Small intestine (tissue), 7 donors: ENCODE data around the gene RCN2. TPM values are rescaled to one million over a fixed set of nuclear protein-coding genes. Genes with fewer than 3 reads are reported as not detected.
A peak's percentile ranks its signal among the peaks of the same experiment; 100 is the strongest.

Experiments used
- DNase-seq, 2 donors: peaks; one replicate each; pipeline versions ENCODE4 v3.0.0 to v3.0.0-alpha.2; 2013
- FAIRE-seq: peaks from 2 replicates; lab custom pipeline; 2012; peaks lifted over from hg19 to GRCh38; lab: Jason Lieb, UNC
- H3K27ac ChIP-seq, 3 donors: one replicate each; pipeline ENCODE4 v1.5.1; 2013; ENCODE audit warnings: low read length in 2 of 3, mild to moderate bottlenecking in 2 of 3, control low read depth in 1 of 3, inconsistent platforms in 1 of 3, low read depth in 1 of 3, moderate library complexity in 1 of 3
- H3K27me3 ChIP-seq, 3 donors: one replicate each; pipeline ENCODE4 v1.6.1; 2013; ENCODE audit warnings: low read length in 3 of 3, inconsistent platforms in 1 of 3; ENCODE audit not compliant: control insufficient read depth in 3 of 3, insufficient read depth in 3 of 3
- H3K36me3 ChIP-seq, 3 donors: one replicate each; pipeline ENCODE4 v1.6.1; 2013; ENCODE audit warnings: low read length in 3 of 3, inconsistent platforms in 1 of 3, low read depth in 1 of 3, mild to moderate bottlenecking in 1 of 3, moderate library complexity in 1 of 3; ENCODE audit not compliant: control insufficient read depth in 3 of 3, insufficient read depth in 2 of 3
- H3K4me1 ChIP-seq, 3 donors: one replicate each; pipeline ENCODE4 v1.6.1; 2013; ENCODE audit warnings: low read length in 2 of 3, inconsistent platforms in 1 of 3, low read depth in 1 of 3, mild to moderate bottlenecking in 1 of 3, moderate library complexity in 1 of 3; ENCODE audit not compliant: control insufficient read depth in 3 of 3, insufficient read depth in 2 of 3
- H3K4me3 ChIP-seq, 3 donors: one replicate each; pipeline ENCODE4 v1.5.1; 2013; ENCODE audit warnings: low read length in 3 of 3, control low read depth in 1 of 3, inconsistent platforms in 1 of 3, low read depth in 1 of 3, mild to moderate bottlenecking in 1 of 3, moderate library complexity in 1 of 3
- H3K9me3 ChIP-seq, 2 donors: one replicate each; pipeline ENCODE4 v1.6.1; 2013; ENCODE audit warnings: low read depth in 1 of 2, low read length in 1 of 2; ENCODE audit not compliant: control insufficient read depth in 2 of 2, insufficient read depth in 1 of 2
- WGBS, 3 donors: extraction: QIAGEN DNeasy Blood & Tissue Kit; methylation state at CpG; one replicate each; pipeline ENCODE4 v1.1.7; 2013; 5-methylcytosine and 5-hydroxymethylcytosine counted together
- polyA plus RNA-seq, 4 donors: library from polyadenylated mRNA; stranded (reverse) in 3 of 4; unstranded in 1 of 4; fragments of 200-250 nt in 3 of 4; fragments of 120-200 nt in 1 of 4; gene quantifications; one replicate each; pipeline versions ENCODE4 v1.2.1 to v1.2.3, GENCODE V29; 2013
- donor health status: healthy with polysubstance abuse.
- donor health status: control.
- donor health status: control.
- donor health status: Bipolar disorder and iron deficiency.
- donor health status: healthy.

RCN2 gene
- polyA plus RNA-seq, 4 donors, result 11.6 to 68.9 (median 26.5) TPM

- Histone ChIP-seq H3K4me1 (no peaks in the 10 kb centered on the region), H3K36me3 (no peaks in the 10 kb centered on the region), H3K9me3 (peaks cover 0 to 6% of the 10 kb centered on the region in 2 donors), H3K27me3 (no peaks in the 10 kb centered on the region), H3K27ac (no peak overlapping the region), H3K4me3 (no peak overlapping the region)
- 85 to 91% (median 86%) methylated on average over 9 of the region's 9 CpGs for WGBS, 3 donors
- FAIRE-seq (no peak), DNase-seq (no peak)
These were observed 50.8 kb downstream of the RCN2 start for GRCh38 chr15:76982356-76982755.

DNA sequence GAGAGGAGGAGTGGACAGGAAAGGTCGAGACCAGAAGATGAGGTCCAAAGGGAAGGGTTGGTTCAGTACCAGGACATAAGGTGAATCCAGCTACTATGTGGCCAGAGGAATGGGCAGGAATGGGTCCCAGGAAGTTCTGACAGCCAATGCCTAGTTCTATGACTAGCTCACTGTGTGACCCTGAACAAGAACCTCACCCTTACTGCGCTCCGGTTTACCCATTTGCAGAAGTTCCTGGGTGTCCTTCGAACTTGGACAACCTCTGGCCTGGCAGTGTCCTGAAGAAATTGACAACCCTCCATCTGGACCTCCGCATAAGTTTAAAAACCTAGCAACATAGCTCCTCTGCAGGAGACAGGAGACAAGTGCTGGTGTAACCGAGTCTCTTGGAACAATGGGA lies 51.2 kb downstream of the RCN2 start:
- DNase-seq (no peak), FAIRE-seq (no peak)
- Histone ChIP-seq H3K4me1 (no peaks in the 10 kb centered on the region), H3K36me3 (no peaks in the 10 kb centered on the region), H3K9me3 (peaks cover 0 to 6% of the 10 kb centered on the region in 2 donors), H3K4me3 (no peak overlapping the region), H3K27ac (no peak overlapping the region), H3K27me3 (no peaks in the 10 kb centered on the region)
- WGBS, 3 donors, result 83 to 87% (median 84%) methylated on average over 6 of the region's 6 CpGs

DNA sequence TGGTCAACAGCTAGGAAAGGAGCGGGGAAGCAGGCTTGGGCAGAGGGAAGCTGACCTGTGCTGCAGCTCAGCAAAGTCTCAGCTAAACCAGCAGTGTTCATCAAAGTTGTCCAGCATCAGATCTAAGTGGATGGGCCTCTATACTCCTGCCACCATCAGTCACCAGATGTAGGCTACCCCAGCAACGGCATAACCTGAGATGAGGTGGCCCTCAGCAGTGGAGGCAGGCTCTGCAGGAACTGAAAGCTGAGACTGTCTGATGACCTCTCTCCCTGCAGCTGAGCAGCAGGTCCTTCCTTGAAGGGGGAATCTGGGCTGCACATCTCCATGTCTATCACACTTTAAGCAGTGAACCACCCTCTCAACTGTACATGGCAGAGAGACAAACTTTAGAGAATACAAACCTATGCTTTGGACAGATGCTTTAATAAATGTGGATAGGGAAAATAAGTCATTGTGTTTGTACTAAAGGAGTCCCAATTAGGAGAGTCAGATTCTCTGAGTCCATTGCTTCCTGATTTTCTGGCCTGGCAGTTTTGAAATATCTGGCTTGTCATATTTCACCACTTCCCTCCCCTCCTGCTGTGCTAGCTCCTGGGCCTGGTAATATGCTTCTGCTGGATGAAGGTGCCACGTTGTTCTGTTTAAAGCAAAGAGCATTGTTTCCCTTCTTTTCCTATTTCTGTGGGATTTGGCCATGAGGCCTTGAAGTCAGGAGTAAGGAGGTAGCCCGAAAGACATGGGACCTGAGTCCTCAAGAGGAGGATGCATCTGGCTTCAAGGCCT lies 52.2 kb downstream of the RCN2 start:
- Histone ChIP-seq H3K36me3 (no peaks in the 10 kb centered on the region), H3K4me3 (no peak overlapping the region), H3K9me3 (peaks cover 0 to 5% of the 10 kb centered on the region in 2 donors), H3K4me1 (peaks cover 0 to 7% (median 3%) of the 10 kb centered on the region in 3 donors), H3K27ac (no peak overlapping the region), H3K27me3 (no peaks in the 10 kb centered on the region)
- DNase-seq (no peak), FAIRE-seq (no peak)
- 79 to 92% (median 83%) methylated on average over 4 of the region's 4 CpGs for WGBS, 3 donors

GRCh38 chr15:76986743-76987142 lies 55.2 kb downstream of the RCN2 start:
- Histone ChIP-seq H3K9me3 (no peaks in the 10 kb centered on the region), H3K27ac (no peak overlapping the region), H3K36me3 (no peaks in the 10 kb centered on the region), H3K4me3 (no peak overlapping the region), H3K4me1 (peaks cover 0 to 11% (median 3%) of the 10 kb centered on the region in 3 donors), H3K27me3 (no peaks in the 10 kb centered on the region)
- WGBS, 3 donors, result 83 to 84% (median 84%) methylated on average over 3 of the region's 3 CpGs
- FAIRE-seq (no peak), DNase-seq (no peak)

GRCh38 chr15:76987276-76987675 lies 55.7 kb downstream of the RCN2 start:
- no peak overlapping the region for H3K27ac ChIP-seq
- FAIRE-seq (no peak), DNase-seq (no peak)
- H3K4me1 ChIP-seq, result peaks cover 0 to 11% (median 3%) of the 10 kb centered on the region in 3 donors
- no peaks in the 10 kb centered on the region for H3K27me3 ChIP-seq
- H3K4me3 ChIP-seq, result no peak overlapping the region
- 92 to 93% (median 93%) methylated on average over 6 of the region's 6 CpGs for WGBS, 3 donors
- H3K9me3 ChIP-seq, result no peaks in the 10 kb centered on the region
- H3K36me3 ChIP-seq, result no peaks in the 10 kb centered on the region

DNA sequence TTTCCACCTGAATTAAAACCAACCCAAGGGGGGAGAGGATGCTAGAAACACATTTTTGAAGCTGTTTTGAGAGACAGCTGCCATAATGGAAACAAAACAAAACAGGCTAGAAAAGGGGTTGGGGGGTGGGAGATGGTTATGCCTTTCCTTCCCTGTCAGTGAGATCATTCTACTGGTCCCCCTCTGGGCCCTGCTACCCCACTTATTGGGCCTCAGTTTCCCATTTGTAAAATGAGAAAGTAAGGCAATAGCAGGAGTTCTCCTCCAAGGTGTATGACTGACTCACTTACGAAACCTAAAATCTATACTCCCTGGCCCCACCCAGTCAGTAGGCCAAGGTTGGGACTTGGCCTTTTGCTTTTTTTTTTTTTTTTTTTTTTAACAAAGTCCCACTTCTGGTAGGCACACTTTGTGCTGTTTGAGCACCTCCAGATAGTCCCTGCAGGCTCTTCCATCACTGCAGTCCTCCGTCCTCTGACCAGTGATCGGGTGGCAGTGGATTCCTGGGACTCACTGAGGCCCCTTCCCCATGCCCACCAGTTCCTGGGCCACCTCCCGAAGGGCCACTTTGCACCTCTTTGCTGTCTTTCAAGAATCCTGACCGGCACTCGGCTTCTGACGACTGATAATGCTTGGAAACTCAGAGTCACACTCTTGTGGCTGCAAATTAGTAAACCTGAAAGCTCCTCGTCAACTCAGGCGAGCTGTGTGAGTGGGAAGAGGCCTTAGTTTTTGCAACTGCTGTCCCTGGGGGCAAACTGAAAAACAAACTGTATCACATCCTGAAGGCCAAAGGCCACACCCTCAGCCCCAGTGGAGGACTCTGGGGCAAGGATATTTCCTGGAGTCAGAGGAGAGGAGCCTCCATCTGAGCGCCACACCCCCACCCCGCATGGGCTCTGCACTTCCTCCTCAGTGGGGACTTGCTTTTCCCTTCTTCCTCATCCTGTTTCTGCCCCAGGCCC lies 56.6 kb downstream of the RCN2 start:
- no peaks in the 10 kb centered on the region for H3K27me3 ChIP-seq
- peaks cover 0 to 11% (median 3%) of the 10 kb centered on the region in 3 donors for H3K4me1 ChIP-seq
- no peak overlapping the region for H3K4me3 ChIP-seq
- FAIRE-seq (no peak), DNase-seq (peak; percentile 33 to 36)
- WGBS, 3 donors, result 61 to 66% (median 62%) methylated on average over 11 of the region's 11 CpGs
- no peaks in the 10 kb centered on the region for H3K36me3 ChIP-seq
- H3K9me3 ChIP-seq, result no peaks in the 10 kb centered on the region
- no peak overlapping the region for H3K27ac ChIP-seq

DNA sequence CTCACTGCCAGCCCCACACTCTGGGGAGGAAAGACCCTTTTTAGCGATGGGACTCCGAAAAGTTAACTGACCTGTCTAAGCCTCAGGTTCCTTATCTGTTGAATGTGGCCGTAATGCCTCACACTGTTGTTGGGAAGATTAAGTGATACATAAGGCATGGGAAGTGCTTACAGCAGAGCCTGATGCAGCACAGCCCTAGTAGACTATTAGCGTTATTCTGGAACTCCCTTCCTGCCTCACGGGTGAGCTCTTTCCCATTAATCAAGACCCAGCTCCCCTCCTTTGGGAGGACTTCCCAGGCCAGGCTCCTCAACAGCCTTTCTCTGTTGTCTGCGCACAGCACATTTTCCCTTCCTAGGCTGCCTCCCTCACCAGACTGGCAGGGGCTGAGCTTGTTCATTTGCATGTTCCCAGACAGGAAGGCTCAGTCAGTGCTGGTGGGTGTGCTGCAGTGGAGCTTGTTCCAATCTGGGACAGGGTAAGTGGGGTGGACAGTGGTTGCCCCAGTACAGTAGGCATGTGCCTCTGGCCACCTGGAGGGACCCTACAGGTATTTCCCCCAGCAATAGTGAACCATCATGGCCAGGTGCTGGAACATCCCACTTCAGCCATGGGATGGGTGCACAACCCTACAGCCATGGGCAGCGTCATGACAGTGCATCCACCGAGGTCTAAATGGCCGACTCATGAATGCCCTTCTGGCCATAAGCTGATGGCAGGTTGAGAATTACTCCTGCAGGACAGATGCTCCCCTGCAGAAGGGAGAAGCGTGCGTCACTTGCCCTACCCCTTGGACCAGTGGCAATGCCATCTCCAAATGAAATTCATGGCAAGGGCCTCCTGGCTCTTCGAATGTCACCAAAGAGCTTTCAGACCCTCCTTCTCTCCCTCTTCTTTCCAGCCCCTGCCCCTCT lies 57.6 kb downstream of the RCN2 start:
- Histone ChIP-seq H3K4me3 (no peak overlapping the region), H3K4me1 (peaks cover 0 to 11% (median 3%) of the 10 kb centered on the region in 3 donors), H3K36me3 (no peaks in the 10 kb centered on the region), H3K27ac (no peak overlapping the region), H3K9me3 (no peaks in the 10 kb centered on the region), H3K27me3 (no peaks in the 10 kb centered on the region)
- FAIRE-seq, result no peak
- no peak for DNase-seq
- 79 to 84% (median 84%) methylated on average over 12 of the region's 12 CpGs for WGBS, 3 donors
